Sciatic nerve (tissue), 2 donors: Measurements from ENCODE around the gene ZDHHC14. TPM values are rescaled to one million over a fixed set of nuclear protein-coding genes. Genes with fewer than 3 reads are reported as not detected.
A peak's percentile ranks its signal among the peaks of the same experiment; 100 is the strongest.
"Not testable (repeated sequence)": the region's sequence is repeated elsewhere in the genome, so short reads cannot be mapped to it uniquely, and the experiment has no call there.

Source experiments
- ATAC-seq: fragments of 200-7000 bp; cut with Tn5 transposase; one replicate; pipeline ENCODE4 v1.9.1; 2020; ENCODE audit warnings: mild to moderate bottlenecking, moderate library complexity
- DNase-seq: peaks from one replicate; pipeline ENCODE4 v3.0.0-alpha.2; 2020; ENCODE audit warnings: low spot score
- intact Hi-C: fragments of 100-400 bp; cut with DNase I; formaldehyde crosslinking; loops from one replicate; pipeline ENCODE4 v1.14.2; 2022
- total RNA-seq: library from RNA; stranded (reverse); fragmentation: NEBNext Ultra II Directional; extraction: Animal tissue kit (Norgen Biotek cat#: 25700); gene quantifications from one replicate; pipeline ENCODE4 v1.2.1, GENCODE V29; 2021
- donor health status: DM: no; HTN: no; CAD: no.
- donor health status: DM: no; HTN: no; CAD: no.

ZDHHC14 gene
- 19.1 TPM for total RNA-seq

DNA sequence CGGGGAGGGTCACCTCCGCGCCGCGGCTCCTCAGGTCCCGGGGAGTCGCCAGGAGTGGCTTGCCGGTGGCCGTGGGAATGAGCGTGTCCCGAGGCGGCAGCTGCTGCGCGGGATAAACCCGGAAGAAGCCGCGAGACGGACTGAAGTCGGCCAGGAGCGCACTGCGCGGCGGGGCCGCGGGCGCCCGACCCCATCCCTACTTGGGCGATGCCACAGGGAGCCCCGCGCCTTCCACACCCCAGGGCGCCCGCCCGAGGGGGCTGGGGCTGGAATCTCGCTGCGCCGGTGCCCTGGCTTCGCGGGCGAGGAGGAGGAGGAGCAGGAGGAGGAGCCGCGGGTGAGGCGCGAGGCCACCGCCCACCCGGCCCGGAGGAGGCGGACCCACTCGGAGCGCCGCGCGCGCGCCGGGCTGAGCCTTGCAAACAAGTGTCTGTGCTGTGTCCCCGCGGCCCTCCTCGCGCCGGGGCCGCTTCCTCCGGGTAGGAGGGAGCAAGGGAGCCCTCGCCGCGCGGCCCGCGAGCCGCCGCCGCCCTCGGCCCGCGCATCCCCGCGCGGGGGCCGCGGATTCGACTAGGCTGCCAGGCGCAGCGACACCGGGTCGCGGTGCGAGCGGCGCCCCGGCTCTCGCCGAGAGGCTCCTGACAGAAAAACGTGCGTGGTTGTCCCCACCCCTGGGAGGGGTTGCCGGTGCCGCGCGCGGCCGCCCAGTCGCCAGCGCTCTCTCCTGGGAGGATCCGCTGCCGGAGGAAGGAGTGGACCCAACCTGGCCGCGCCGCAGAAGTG is at the start of gene ZDHHC14:
Gene ZDHHC14, plus strand, starts transcription at position 412 of the 783 bp plus-strand sequence.
- ATAC-seq (peak; percentile 92), DNase-seq (peak; percentile 94)
- intact Hi-C loops: no loop called here

DNA sequence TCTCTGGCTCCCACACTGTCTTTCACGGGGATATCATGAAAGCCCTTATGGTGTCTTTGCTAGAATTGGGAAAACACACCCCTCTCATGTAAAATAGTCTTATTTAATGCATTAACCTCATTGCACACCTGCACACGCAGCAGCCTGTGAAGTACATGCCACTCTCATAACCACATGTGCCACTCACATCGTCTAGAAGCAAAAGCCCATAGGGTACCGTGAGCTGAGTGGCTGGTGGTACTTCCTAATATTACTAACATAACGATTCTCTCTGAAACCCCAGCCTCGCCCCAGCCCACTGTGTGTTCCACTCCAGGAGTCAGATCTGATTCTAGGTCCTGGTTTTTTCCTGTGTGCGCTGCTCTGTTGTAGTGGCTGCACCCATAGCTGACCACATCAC is 48.2 kb upstream of the ZDHHC14 start:
- no peak for DNase-seq
- intact Hi-C loops: no loop called here
- no peak for ATAC-seq

DNA sequence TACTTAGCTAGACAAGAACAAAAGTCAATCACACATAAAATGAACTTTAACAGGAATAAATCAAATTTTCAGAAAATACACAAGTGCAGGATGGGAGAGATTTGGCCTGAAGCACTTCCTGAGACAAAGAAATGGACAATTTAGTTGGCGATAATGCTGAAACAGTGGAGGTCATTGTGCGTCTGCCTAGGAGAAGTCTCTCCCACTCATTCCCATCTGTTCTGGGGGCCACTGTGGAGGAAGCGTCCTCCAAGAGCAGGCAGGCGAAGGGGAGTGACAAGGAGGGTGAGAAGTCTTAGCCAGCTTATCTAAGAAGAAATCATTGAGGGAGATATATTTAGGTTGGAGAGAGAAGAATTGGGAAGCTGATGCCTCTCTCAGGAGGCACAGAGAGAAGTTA is 47.5 kb upstream of the ZDHHC14 start:
- no peak for ATAC-seq
- intact Hi-C loops: no loop called here

DNA sequence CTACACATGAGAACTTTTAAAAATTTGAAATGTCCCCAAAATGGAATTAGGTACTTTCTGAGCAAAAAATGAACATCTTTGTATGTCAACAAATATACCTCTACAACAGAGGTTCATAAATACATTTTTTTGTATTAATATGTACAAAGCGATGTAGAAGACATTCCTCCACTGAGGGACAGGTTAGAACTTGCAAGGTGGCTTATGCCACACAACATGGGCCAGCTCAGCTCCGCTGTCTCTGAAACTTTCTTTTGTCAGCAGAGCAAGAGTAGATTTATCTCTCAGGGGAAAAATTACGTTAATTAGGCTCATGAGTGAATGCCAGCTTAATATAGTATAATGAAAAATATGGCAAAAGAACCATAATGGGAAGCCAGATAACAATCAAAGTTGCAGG is 47.0 kb upstream of the ZDHHC14 start:
- intact Hi-C loops: no loop called here
- DNase-seq: no peak
- no peak for ATAC-seq

More for the DNA sequence above, 47.5 kb upstream of the ZDHHC14 start:
- DNase-seq: no peak

DNA sequence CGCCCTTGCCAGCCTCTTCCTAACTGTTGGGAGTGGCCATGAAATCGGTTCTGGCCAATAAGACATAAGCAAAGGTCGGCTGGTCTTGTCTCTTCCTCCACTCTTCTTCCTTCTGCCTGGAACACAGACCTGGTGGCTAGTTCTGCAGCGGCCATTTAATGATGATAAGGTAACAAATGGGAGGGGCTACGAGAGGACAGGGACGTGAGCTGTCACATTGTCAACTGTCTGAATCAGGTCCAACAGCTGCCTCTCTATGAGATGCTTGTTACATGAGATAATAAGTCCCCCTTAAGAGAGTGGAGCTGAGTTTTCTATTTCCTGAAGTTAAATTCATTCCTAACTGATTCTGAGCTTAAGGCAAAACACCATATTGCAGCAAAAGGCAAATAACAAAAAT is 45.2 kb upstream of the ZDHHC14 start:
- no peak for DNase-seq
- intact Hi-C loops: no loop called here
- ATAC-seq: no peak

DNA sequence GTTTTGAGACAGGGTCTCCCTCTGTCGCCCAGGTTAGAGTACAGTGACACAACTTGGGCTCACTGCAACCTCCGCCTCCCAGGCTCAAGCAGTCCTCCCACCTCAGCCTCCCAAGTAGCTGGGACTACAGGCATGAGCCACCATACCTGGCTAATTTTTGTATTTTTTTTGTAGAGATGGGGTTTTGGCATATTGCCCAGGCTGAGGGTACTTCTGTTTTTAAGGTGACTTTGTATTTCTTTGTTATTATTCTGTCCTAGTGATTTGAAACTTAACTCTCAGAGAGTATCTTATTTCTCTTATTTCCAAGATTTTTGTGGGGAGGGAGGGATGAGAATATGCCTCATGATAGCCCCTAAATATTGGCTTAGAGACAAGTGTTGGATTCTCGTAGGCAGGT is 43.7 kb upstream of the ZDHHC14 start:
- DNase-seq, intact Hi-C loops, ATAC-seq: not testable (repeated sequence)

DNA sequence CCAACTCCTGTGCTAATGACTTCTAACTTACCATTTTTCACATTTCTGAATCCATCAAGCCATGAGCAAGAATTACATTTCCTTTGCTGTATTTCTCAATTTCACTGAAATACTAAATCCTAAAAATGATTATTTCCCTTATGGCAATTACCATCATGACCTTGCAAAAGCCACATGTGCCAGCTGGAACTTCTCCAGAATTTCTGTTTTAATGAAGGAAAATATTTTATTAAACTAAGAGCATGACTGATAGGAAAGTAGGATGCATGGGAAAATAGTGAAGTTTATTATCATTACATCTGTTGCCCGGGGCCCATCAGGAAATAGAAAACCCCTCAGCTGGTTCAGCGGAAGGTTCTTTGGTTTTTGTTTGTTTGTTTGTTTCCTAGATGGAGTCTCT is 43.2 kb upstream of the ZDHHC14 start:
- no peak for DNase-seq
- ATAC-seq: no peak
- intact Hi-C loops: no loop called here

DNA sequence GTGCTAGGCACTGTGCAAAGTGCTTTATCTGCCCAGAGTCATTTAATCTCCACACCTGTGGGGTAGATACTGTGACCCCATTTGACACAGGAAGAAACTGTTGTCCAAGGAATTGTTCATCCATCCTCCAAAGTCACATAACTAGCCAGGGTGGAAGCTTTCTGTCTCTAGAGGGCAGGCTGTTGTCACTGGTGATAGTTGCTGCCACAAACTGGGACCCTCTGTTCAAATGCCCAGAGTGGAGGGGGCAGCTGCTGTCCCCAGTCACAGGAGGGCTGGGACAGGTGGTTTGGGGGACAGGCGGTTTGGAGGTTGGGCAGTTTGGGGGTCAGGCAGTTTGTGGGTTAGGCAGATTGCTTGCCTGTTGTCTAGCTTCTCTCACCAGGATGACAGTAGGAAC is 41.6 kb upstream of the ZDHHC14 start:
- DNase-seq (no peak), ATAC-seq (no peak)
- intact Hi-C loops: no loop called here

DNA sequence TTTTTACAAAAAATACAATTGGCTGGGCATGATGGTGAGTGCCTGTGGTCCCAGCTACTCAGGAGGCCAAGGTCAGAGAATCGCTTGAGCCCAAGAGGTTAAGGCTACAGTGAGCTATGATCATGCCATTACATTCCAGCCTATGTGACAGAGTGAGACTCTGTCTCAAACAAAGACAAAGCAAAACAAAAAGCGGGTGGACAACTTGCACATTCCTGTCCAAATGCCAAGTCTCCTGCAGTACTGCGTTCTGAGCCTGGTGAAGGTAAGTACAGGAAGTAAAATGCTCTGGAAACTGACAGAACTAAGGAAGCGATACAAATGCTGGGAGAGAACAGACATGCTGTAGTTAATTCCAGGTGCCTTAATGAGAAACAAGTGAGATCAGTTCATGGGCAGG is 37.3 kb upstream of the ZDHHC14 start:
- intact Hi-C loops: no loop called here
- no peak for ATAC-seq
- no peak for DNase-seq

DNA sequence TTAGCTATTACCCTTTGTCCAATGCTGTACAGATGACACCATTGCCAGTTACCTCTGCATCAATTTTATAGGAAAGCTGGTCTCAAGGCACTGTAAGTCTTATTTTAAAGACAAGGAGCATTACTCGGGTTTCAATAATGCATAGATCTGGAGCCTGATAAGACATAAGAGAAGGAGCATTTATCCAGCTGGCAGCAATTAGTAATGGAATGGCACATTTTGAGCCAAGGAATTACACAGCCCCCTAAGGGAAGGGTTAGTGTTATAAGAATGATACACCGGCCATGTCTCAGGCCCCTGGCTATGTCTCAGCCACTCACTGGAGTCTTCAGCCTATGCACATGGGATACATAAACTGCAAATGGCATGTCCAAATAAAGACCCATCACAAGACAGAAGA is 34.6 kb upstream of the ZDHHC14 start:
- intact Hi-C loops: no loop called here
- DNase-seq (no peak), ATAC-seq (no peak)

DNA sequence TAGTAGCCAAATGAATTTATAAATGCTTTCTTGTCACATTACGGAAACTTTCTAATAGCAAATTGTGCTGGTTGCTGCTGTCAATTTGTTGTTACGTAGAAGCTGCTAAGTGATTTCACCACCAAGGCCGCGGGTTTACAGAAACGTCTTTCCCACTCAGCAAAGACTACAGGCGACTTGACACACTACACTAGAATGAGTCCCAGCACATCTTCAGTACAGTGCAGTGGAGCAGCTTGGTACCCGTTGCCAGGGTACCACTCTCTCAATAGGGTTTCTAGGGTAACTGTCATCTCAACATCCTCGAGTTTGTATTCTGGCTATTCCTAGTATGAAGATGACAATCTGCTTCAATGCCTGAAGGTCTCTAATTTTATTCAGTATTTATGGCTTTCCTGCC is 22.7 kb upstream of the ZDHHC14 start:
- intact Hi-C loops: no loop called here
- no peak for DNase-seq
- no peak for ATAC-seq

DNA sequence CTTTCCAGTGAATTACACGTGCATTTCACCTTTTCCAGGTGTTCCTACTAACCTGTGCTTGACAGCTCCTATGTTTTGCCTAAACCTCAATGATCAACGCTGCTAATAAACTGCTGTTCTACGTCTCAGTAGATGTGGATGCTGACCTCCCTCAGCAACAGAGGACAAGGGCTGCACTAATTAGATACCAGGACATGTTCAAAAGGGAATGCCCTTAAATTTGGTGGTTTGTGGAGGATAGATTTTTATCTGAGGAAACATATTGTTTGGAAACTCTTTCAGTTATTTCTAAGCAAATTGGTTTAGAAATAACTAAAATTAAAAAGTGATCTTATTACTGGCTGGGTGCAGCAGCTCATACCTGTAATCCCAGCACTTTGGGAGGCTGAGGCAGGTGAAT is 19.1 kb upstream of the ZDHHC14 start:
- no peak for DNase-seq
- intact Hi-C loops: no loop called here
- no peak for ATAC-seq

DNA sequence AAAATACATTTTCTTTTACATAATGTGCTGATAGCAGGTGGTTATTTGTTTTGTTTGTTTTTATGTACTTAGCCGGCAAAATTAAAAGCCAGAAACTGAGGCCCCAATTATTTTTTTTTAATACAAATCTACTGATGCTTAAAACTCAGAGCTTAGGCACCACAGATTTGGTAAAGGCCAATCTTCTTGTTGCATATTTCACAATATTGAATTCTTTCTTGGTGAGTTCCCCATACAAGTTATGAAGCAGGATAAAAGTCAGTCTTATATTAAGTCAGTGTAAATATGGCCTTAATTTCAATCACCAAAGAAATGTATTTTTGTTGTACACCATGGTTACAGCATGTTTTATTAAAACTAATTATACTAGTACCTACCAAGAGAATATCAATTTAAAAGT is 16.3 kb upstream of the ZDHHC14 start:
- ATAC-seq (no peak), DNase-seq (no peak)
- intact Hi-C loops: no loop called here

DNA sequence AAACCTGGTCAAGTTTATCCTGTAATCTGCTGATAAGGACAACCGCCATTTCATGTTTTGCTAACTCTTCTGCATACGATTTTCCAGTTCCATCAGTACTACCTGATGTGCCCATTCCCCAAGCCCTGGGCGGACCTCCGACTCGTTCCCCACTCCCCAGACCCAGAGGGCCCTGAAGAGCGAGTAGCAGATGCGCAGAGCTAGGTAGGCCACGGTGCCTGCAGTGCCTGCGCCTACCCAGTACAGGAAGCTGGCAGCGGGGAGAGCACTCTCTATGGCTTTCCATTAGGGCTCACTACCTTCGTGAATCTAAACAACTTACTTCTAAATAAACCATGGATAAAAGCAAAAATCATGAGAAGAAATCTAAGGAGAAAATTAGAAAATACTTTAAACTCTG is 14.3 kb upstream of the ZDHHC14 start:
- intact Hi-C loops: no loop called here
- no peak for ATAC-seq
- DNase-seq: no peak

DNA sequence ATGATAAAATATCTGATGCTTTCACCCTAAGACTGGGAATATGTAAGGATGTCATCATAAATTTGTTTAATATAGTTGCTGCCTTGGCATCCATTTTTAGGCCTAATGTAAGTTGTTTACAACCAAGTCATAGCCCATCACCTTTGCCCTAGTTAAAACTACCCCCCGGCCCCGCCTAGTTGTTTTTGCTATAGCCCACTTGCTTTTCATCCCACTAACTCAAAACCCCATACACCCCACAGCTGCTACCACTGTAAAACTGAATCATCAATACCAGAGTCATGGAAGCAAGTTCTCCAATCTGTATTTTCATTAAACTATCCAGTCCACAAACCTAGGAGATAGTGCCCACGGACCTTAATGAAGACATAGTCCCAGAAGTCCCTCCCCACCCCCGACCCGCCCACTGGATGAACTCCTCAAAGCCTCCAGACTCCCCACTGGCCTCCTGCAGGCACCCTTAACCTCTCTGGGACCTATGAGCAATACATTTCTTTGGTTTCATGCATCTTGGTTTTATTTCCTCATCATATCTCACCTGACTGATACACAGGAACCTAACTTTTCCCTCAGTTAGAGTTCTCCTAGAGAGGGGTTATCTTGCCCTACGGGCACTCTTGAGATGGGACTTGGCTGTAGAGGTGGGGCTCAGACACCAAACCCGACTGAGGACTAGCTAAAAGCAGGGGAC is 12.5 kb upstream of the ZDHHC14 start:
- no peak for ATAC-seq
- no peak for DNase-seq
- intact Hi-C loops: no loop called here

DNA sequence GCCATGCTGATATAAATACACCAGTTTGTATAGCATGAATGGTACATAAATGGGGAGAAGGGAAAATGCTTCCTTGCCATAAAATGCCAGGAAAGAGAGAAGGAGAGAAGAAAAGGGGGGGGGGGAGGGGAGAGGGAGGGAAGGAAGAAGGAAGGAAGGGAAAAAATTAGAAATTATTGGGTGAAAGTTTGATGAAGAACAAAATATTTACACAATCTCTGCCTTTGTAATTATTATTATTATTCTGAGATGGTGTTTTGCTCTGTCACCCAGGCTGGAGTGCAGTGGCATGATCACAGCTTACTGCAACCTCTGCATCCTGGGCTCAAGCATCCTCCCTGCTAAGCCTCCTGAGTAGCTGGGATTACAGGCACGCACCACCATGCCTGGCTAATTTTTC is 10.2 kb upstream of the ZDHHC14 start:
- intact Hi-C loops: no loop called here
- DNase-seq: no peak
- ATAC-seq: no peak

DNA sequence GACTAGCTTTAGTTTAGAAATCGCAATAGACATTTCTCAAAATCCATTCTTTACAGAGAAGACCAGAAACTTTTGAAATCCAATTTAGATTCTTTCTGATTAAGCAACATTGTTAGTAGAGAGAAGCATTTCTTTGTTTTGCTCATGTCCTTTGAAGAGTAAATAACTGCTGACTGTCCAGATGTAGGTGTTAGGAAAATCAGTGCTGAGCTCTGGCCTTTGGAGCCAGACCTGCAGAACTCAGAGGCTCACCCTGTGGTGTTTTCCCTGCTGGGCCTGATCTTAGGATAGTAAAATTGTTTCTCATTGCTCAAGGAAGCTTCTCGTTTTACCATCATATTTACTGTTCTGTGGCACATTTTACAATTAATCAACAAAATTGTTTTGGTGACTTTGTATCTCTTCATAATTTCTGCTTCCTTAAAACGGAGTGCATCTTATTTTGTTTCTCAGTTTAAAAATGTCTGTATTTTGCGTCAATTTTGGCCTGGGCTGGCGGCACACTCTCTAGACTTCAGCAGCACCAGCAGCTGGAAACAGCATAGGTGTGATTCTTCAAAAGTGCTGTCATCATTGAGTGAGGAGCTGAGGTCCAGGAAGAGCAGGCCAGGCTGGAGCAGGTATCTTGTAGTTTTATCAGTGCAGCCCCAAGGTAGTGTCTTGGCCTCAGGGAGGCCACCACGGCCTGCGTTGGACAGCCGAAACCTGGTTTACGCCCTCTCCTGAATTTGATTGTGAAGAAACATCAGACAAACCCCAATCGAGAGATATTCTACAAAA is 8.3 kb upstream of the ZDHHC14 start:
- ATAC-seq: no peak
- DNase-seq: no peak
- intact Hi-C loops: no loop called here

DNA sequence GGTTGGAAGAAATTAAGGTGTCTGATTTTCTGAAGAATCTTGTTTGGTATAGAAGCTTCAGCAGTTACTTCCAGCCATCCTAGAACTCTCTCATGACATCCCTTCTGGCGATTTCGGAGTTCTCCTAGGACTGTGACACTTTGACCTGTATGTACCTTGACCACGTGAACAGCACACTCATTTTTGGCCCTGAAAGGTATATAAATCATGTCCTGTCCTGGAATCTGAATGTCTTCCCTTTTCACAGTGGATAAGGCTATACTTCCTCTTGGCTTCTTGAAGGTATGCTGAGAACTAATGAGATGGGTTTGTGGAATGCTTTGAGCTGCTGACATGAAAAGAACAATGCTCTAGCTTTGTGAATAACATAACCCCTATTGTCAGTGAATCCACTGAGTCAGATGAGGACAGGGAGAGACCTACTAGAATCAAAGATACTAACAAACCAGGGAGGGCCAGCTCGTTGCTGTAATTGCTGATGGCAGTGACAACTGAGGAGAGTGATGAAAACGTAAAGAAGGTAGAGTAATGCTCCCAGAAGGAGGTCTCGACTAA is 6.0 kb upstream of the ZDHHC14 start:
- intact Hi-C loops: no loop called here
- DNase-seq (no peak), ATAC-seq (no peak)

DNA sequence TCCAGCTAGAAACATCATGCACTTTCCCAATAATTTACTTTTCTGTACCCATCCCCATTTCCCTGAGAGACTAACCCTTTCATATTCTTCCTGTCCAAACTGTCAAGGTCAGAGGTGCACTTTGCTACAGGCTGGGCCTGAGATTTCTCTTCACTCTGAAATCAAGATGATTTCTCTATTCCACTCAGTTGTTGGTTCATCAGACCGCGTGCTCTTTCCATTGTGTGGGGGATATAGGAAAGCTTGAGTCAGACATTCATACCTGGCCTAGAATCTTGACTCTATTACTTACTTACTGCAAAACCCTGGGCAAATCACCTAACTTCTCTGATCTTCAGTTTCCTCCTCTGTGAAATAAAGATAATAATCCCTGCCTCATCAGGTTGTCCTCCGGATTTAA is 4.7 kb upstream of the ZDHHC14 start:
- intact Hi-C loops: no loop called here
- DNase-seq (no peak), ATAC-seq (no peak)

DNA sequence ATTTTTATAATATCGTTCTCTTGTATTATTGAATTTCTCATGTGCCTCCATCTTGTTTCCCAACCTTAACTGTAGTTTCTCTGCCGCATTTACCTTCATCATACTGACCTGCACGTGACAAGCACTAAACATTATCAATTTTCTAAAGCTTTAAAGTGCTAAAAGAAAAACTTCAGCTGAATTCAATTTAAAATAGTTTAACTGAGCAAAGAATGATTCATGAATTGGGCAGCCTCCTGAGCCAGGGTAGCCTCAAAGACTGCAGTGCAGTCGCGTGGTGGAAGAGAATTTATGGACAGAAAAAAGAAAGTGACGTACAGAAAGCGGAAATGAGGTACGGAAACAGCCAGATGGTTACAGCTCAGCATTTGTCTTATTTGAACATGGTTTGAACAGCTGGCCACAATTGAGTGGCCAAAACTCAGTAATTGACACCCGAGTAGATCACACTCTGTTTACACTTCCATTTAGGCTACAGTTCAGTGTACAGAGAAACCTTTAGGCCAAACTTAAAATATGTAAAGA is 4.2 kb upstream of the ZDHHC14 start:
- intact Hi-C loops: no loop called here
- no peak for ATAC-seq
- DNase-seq: no peak
